HuH-7.5 (cell line): ENCODE results near the gene TMEM41B.
A peak's percentile ranks its signal among the peaks of the same experiment; 100 is the strongest.
"Not testable (repeated sequence)": the region's sequence is repeated elsewhere in the genome, so short reads cannot be mapped to it uniquely, and the experiment has no call there.

Experiments
- DNase-seq: peaks from one replicate; pipeline ENCODE4 v3.0.0; 2011; ENCODE audit warnings: low spot score

Gene TMEM41B

DNA sequence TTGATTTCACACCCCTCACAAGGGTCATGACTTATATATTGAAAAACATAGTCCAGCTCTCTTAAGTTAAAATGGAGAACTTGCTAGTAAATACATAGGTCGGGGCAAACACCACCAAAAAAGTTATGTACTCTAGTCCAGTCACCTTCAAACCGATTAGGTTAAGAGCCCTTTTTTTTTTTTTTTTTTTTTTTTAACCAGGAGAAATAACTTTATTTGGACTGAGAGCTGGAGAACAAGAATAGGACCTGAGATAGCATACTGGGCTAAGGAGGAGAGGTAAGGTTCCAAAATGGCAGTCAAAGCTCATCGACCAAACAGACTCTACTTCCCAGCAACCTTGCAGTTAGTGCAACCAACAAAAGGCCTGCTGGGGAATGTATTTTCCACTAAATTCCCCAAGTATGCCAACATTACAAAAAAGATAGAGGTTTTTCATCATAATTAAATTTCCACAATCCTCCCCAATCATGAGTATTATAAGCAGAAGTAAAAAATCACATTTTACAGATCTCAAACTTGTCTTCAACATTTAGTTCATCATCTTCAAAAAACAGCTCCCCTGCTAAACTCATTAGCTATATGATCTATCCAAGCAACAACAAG, 3.8 kb downstream of the TMEM41B start:
- DNase-seq = no peak

- DNase-seq = no peak
These were observed 10.2 kb downstream of the TMEM41B start for GRCh38 chr11:9304178-9304577.

- DNase-seq = no peak
These were observed 11.9 kb downstream of the TMEM41B start for GRCh38 chr11:9302448-9302847.

- no peak for DNase-seq
These were observed 12.7 kb downstream of the TMEM41B start for GRCh38 chr11:9301720-9302119.

DNA sequence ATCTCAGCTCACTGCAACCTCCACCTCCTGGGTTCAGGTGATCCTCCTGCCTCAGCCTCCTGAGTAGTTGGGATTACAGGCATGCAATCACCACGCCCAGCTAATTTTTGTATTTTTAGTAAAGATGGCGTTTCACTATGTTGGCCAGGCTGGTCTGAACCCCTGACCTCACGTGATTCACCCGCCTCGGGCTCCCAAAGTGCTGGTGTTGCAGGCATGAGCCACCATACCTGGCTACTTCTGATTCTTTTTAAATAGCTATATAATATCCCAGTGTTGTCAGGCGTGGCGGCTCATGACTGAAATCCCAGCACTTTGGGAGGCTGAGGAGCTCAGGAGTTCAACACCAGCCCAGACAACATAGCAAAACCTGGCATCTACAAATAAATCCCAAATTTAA, 20.7 kb downstream of the TMEM41B start:
- DNase-seq = no peak

- DNase-seq = no peak
These were observed 28.4 kb downstream of the TMEM41B start for GRCh38 chr11:9285850-9286587.

GRCh38 chr11:9280655-9281301, 33.6 kb downstream of the TMEM41B start:
- DNase-seq = no peak

- DNase-seq = no peak
These were observed 37.2 kb downstream of the TMEM41B start for GRCh38 chr11:9277176-9277575.

- DNase-seq = no peak
These were observed 37.8 kb downstream of the TMEM41B start for GRCh38 chr11:9276571-9276970.

GRCh38 chr11:9274499-9275258, 39.7 kb downstream of the TMEM41B start:
- DNase-seq = no peak

- no peak for DNase-seq
These were observed 40.7 kb downstream of the TMEM41B start for GRCh38 chr11:9273376-9274336.

- DNase-seq = no peak
These were observed 44.8 kb downstream of the TMEM41B start for GRCh38 chr11:9269492-9270013.

DNA sequence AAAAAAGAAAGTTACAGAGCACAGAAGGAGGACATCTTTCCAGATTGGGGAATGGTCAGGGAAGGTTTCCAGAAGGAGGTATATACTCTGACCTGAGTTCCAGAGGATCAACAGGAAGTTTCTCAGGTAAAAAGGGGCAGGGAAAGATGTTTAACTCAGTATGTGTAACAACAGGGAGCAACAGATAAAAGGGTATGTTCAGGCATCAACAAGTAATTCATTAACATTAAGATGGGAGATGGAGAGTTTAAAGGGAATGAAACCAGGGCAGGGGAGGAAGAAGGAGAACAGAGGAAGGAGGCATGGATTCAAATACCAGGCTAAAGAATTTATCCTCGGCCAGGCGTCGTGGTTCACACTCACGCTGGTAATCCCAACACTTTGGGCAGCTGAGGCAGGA, 46.7 kb downstream of the TMEM41B start:
- DNase-seq = no peak

DNA sequence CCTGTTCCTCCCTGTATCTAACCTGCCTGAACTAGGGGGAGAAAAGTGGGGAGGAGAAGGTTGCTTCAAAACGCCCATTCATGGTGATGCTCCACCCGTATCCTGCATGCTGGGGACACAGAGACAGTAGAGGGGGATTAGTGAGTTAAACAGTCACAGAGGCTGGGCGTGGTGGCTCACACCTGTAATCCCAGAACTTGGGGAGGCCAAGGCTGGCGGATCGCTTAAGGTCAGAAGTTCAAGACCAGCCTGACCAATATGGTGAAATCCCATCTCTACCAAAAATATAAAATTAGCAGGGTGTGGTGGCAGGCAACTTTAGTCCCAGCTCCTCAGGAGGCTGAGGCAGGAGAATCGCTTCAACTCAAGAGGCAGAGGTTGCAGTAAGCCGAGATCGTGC, 47.5 kb downstream of the TMEM41B start:
- no peak for DNase-seq

- DNase-seq = no peak
These were observed 48.2 kb downstream of the TMEM41B start for GRCh38 chr11:9266132-9266736.

GRCh38 chr11:9265211-9266131, 48.9 kb downstream of the TMEM41B start, which contains the start of gene DENND5A:
TSS of gene DENND5A (minus strand) at chr11:9265350. CDS start at chr11:9265069, 281 bp downstream.
- peak; percentile 93 for DNase-seq

DNA sequence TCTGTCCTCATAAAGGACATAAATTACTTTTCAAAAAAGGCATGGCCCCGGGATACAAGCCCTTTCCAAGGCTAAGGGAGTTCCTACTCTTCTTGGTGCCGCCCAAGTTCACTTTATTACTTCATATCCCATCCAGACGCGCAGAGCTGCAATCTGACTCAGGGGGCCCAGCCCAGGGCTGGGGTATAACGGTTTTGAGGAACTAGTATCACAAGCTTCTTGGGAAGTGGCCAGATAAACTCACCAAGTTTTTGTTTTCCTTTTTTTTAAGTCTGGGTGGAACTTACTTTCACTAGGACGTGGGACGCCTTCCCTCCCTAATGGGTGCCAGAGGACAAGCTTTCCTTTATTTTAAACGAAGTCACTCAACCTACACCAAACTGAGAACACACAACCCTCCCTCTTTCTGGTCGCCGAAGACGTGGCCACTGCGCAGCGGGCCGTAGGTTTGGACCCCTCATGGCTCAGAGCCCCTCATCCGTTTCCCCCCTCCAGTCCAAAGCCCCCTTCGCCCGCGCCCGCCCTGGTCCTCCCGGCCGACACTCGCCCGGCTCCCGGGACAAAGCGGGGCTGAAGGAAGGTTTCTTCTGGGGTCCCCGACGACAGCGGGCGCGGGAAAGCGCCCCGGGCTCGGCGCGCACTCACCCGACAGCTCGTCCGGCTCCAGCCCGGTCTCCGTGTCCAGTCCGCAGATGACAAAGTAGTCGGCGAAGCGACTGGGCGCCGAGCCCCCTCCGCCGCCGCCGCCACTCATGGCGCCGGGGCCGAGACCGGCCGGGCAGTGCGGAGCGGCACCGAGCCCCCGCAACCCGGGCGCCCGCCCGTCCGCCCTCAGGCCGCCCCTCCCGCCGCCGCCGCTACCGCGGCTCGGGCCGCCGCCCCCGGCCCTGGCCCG, 49.8 kb downstream of the TMEM41B start:
- DNase-seq = no peak

- no peak for DNase-seq
These were observed 50.5 kb downstream of the TMEM41B start for GRCh38 chr11:9263840-9264315.

DNA sequence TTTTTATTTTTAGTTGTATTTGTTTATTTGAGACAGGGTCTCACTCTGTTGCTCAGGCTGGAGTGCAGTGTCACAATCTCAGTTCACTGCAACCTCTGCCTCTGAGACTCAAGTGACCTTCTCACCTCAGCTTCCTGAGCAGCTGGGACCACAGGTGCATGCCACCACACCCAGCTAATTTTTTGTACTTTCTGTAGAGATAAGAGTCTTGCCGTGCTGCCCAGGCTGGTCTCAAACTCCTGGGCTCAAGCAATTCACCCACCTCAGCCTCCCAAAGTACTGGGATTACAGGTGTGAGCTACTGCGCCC, 53.6 kb downstream of the TMEM41B start:
- DNase-seq = not testable (repeated sequence)
